H9 (cell line): ENCODE results near the gene CCDC86. TPM values are rescaled to one million over a fixed set of nuclear protein-coding genes. Genes with fewer than 3 reads are reported as not detected.
A peak's percentile ranks its signal among the peaks of the same experiment; 100 is the strongest.

Experiments
- DNase-seq: peaks from one replicate; pipeline ENCODE4 v3.0.0-alpha.2; 2017
- H2AFZ ChIP-seq: one replicate; pipeline ENCODE4 v1.6.1; 2013; ENCODE audit warnings: mild to moderate bottlenecking, low read length, control low read depth, moderate library complexity
- H2AK5ac ChIP-seq: 2 replicates; pipeline ENCODE4 v1.6.1; 2013; ENCODE audit warnings: low read length, control low read depth, mixed read lengths; ENCODE audit not compliant: insufficient read length
- H2BK120ac ChIP-seq: one replicate; pipeline ENCODE4 v1.6.1; 2013; ENCODE audit warnings: low read depth, mild to moderate bottlenecking, low read length, control low read depth, inconsistent platforms; ENCODE audit not compliant: poor library complexity, severe bottlenecking
- H2BK12ac ChIP-seq: 2 replicates; pipeline ENCODE4 v1.6.1; 2013; ENCODE audit warnings: low read length, control low read depth, mixed read lengths, low read depth; ENCODE audit not compliant: insufficient read length
- H2BK15ac ChIP-seq: 2 replicates; pipeline ENCODE4 v1.6.1; 2013; ENCODE audit warnings: low read depth, low read length, control low read depth
- H2BK20ac ChIP-seq: one replicate; pipeline ENCODE4 v1.6.1; 2013; ENCODE audit warnings: low read depth, mild to moderate bottlenecking, low read length, control low read depth, inconsistent platforms; ENCODE audit not compliant: poor library complexity, severe bottlenecking
- H2BK5ac ChIP-seq: 2 replicates; pipeline ENCODE4 v1.6.1; 2013; ENCODE audit warnings: low read length, control low read depth, mixed read lengths; ENCODE audit not compliant: insufficient read length
- H3K14ac ChIP-seq: 2 replicates; pipeline ENCODE4 v1.6.1; 2013; ENCODE audit warnings: low read length, control low read depth; ENCODE audit not compliant: insufficient read depth
- H3K18ac ChIP-seq: 2 replicates; pipeline ENCODE4 v1.6.1; 2013; ENCODE audit warnings: low read depth, mild to moderate bottlenecking, mixed read lengths, low read length, control low read depth; ENCODE audit not compliant: insufficient read length
- H3K23ac ChIP-seq: 2 replicates; pipeline ENCODE4 v1.6.1; 2013; ENCODE audit warnings: low read length, control low read depth, mixed read lengths, low read depth; ENCODE audit not compliant: insufficient read length
- H3K23me2 ChIP-seq: 2 replicates; pipeline ENCODE4 v1.6.1; 2013; ENCODE audit warnings: low read depth, mild to moderate bottlenecking, mixed read lengths, low read length, control low read depth; ENCODE audit not compliant: insufficient read length, poor library complexity, severe bottlenecking
- H3K27ac ChIP-seq: 2 replicates; pipeline ENCODE4 v1.5.1; 2013; ENCODE audit warnings: low read length, control low read depth, mixed read lengths, low read depth; ENCODE audit not compliant: insufficient read length
- H3K27me3 ChIP-seq: 2 replicates; pipeline ENCODE4 v1.6.1; 2013; ENCODE audit warnings: low read length, control low read depth, inconsistent platforms; ENCODE audit not compliant: insufficient read depth
- H3K4ac ChIP-seq: 2 replicates; pipeline ENCODE4 v1.6.1; 2013; ENCODE audit warnings: low read depth, mild to moderate bottlenecking, control low read depth, inconsistent platforms, low read length, moderate library complexity
- H3K4me1 ChIP-seq: 2 replicates; pipeline ENCODE4 v1.6.1; 2013; ENCODE audit warnings: low read length, control low read depth, inconsistent platforms; ENCODE audit not compliant: insufficient read depth
- H3K4me2 ChIP-seq: 2 replicates; pipeline ENCODE4 v1.6.1; 2013; ENCODE audit warnings: low read length, control low read depth, mixed read lengths; ENCODE audit not compliant: insufficient read length, insufficient read depth
- H3K56ac ChIP-seq: 2 replicates; pipeline ENCODE4 v1.6.1; 2013; ENCODE audit warnings: low read depth, mild to moderate bottlenecking, mixed read lengths, low read length, control low read depth; ENCODE audit not compliant: insufficient read length
- H3K79me1 ChIP-seq: 2 replicates; pipeline ENCODE4 v1.6.1; 2013; ENCODE audit warnings: low read depth, mild to moderate bottlenecking, moderate library complexity, low read length, control low read depth, inconsistent platforms; ENCODE audit not compliant: insufficient read depth, poor library complexity, severe bottlenecking
- H3K79me2 ChIP-seq: 2 replicates; pipeline ENCODE4 v1.6.1; 2013; ENCODE audit warnings: low read length, control low read depth, inconsistent platforms; ENCODE audit not compliant: insufficient read depth
- H3K9ac ChIP-seq: 2 replicates; pipeline ENCODE4 v1.6.1; 2013; ENCODE audit warnings: low read length, control low read depth, mixed read lengths; ENCODE audit not compliant: insufficient read length; ENCODE audit errors: extremely low read depth
- H3K9me3 ChIP-seq: one replicate; pipeline ENCODE4 v1.6.1; 2013; ENCODE audit warnings: low read depth, low read length, inconsistent platforms; ENCODE audit not compliant: control insufficient read depth
- H3T11ph ChIP-seq: one replicate; pipeline ENCODE4 v1.6.1; 2013; ENCODE audit warnings: mild to moderate bottlenecking, low read length, control low read depth, inconsistent platforms
- H4K20me1 ChIP-seq: one replicate; pipeline ENCODE4 v1.6.1; 2013; ENCODE audit not compliant: control insufficient read depth, insufficient read length, insufficient read depth
- H4K5ac ChIP-seq: 2 replicates; pipeline ENCODE4 v1.6.1; 2013; ENCODE audit warnings: low read depth, mild to moderate bottlenecking, mixed read lengths, low read length, control low read depth; ENCODE audit not compliant: insufficient read length
- H4K8ac ChIP-seq: replicated peaks from 2 replicates; pipeline ENCODE4 v1.6.1; 2013; ENCODE audit warnings: low read length, control low read depth, mixed read lengths, low read depth; ENCODE audit not compliant: insufficient read length
- H4K91ac ChIP-seq: 2 replicates; pipeline ENCODE4 v1.6.1; 2013; ENCODE audit warnings: low read depth, mild to moderate bottlenecking, moderate library complexity, mixed read lengths, low read length, control low read depth; ENCODE audit not compliant: insufficient read length
- H3K27ac Mint-ChIP-seq, 3 experiments: 2 replicates in 2 of 3; 3 replicates in 1 of 3; pipeline ENCODE4 v1.8.0; 2020 to 2021; ENCODE audit warnings: mixed read lengths in 3 of 3, mild to moderate bottlenecking in 1 of 3, moderate library complexity in 1 of 3
- H3K27me3 Mint-ChIP-seq: 2 replicates; pipeline ENCODE4 v1.8.0; 2021; ENCODE audit warnings: low read depth, mild to moderate bottlenecking, moderate library complexity, mixed read lengths
- H3K36me3 Mint-ChIP-seq, 3 experiments: 2 replicates in 2 of 3; 3 replicates in 1 of 3; pipeline ENCODE4 v1.8.0; 2020 to 2021; ENCODE audit warnings: low read depth in 3 of 3, mixed read lengths in 3 of 3; ENCODE audit not compliant: insufficient read depth in 1 of 3
- H3K4me1 Mint-ChIP-seq, 2 experiments: 2 replicates each; pipeline ENCODE4 v1.8.0; 2020; ENCODE audit warnings: mixed read lengths in 2 of 2
- H3K4me3 Mint-ChIP-seq, 2 experiments: 2 replicates in 1 of 2; 3 replicates in 1 of 2; pipeline ENCODE4 v1.8.0; 2020 to 2021; ENCODE audit warnings: mild to moderate bottlenecking in 2 of 2, mixed read lengths in 2 of 2, moderate library complexity in 1 of 2
- H3K9me3 Mint-ChIP-seq, 2 experiments: 2 replicates in 1 of 2; 3 replicates in 1 of 2; pipeline ENCODE4 v1.8.0; 2020; ENCODE audit warnings: mild to moderate bottlenecking in 2 of 2, mixed read lengths in 2 of 2, moderate library complexity in 1 of 2
- WGBS: extraction: QIAGEN DNeasy Blood & Tissue Kit; methylation state at CpG from one replicate; pipeline ENCODE4 v1.1.7; 2013; ENCODE audit warnings: missing lambda C conversion rate, low lambda C conversion rate, mixed read lengths; ENCODE audit not compliant: insufficient read length; ENCODE audit errors: extremely low coverage; 5-methylcytosine and 5-hydroxymethylcytosine counted together
- total RNA-seq: library from RNA; stranded (reverse); gene quantifications from 2 replicates; pipeline ENCODE4 v1.2.1, GENCODE V29; 2021
- TF ChIP-seq, protein P1 (sequence below): fragments of 200-600 bp; sonication (generic); conservative IDR thresholded peaks from 3 replicates; pipeline ENCODE4 v1.8.0; 2021; ENCODE audit warnings: antibody characterized with exemption, mild to moderate bottlenecking

Gene CCDC86
- total RNA-seq, 1 experiment from 2014 or later: 82.3 TPM

DNA sequence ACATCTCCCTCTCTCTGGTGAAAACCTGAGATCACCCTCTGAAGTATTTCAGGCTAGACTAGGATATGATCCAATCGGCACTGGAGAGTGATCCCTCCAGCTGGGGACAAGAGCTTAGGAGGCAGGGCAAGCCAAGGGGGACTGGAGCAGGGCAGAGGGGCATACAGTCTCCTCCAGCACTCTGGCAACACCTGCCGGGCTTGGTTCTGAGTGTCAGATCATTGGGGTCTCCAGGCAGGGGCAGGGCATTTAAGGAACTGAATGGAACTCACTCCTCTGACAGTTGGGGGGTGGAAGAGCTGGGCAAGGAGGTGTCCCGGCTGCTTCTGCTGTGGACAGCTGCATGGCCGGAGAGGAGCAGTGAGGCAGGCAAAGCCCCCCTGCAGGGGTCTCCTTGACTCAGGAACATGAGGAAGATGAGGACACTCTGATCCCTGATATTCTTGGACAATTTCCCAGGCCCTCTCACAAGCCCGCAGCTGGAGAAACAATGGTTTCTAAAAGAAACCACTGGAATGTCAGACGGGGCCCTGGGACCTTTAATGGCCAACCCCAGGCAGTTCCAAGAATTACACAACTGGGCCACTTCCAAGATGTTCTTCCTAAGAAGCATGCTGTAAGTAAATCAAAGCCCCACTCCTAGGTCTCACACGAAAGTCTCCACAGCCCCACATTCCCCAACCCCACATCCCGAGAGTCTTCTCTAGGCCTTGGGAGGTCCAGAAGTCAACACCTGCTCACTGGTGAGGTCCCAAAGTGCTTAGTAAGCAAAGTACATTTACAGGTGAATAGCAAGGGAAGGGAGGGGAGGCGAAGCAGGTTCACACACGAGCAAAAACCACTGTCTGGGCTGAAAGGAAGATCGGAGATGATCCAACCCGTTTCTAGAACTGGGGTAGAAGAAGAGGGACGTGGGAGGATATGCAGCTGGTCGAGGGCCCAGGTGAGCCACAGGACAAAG, 1.2 kb upstream of the CCDC86 start:
- H3K27ac ChIP-seq: no peak overlapping the region
- WGBS: no CpG with 5 or more reads among the region's 14 CpGs
- no peaks in the 10 kb centered on the region; a peak in 2 of 5 replicates for H3K9me3 Mint-ChIP-seq

More for the DNA sequence above, 1.2 kb upstream of the CCDC86 start:
- Mint-ChIP-seq H3K4me1 (peaks cover 34 to 41% of the 10 kb centered on the region in 2 experiments), H3K4me3 (peak overlapping the region; percentile 91 to 95; a peak in 4 of 5 replicates), H3K27me3 (peaks cover 9% of the 10 kb centered on the region), H3K27ac (peak overlapping the region; percentile 77 to 88 (median 78); a peak in 5 of 7 replicates), H3K36me3 (peaks cover 13 to 24% (median 16%) of the 10 kb centered on the region in 3 experiments)
- Histone ChIP-seq H4K20me1 (no peaks in the 10 kb centered on the region), H4K8ac (no peak overlapping the region), H3T11ph (no peak overlapping the region), H3K4me1 (peaks cover 8% of the 10 kb centered on the region; the same call in 1 of the 2 replicates), H2BK20ac (no peak overlapping the region), H3K4ac (no peak overlapping the region), H3K27me3 (no peaks in the 10 kb centered on the region), H3K14ac (no peak overlapping the region), H4K5ac (peak overlapping the region; percentile 49), H3K9ac (peak overlapping the region; percentile 28), H2BK5ac (no peak overlapping the region), H2AFZ (no peak overlapping the region), H2BK15ac (no peak overlapping the region), H2BK12ac (no peak overlapping the region), H3K79me1 (no peaks in the 10 kb centered on the region), H3K4me2 (no peak overlapping the region), H2BK120ac (no peak overlapping the region), H3K23ac (no peak overlapping the region), H3K56ac (no peak overlapping the region), H4K91ac (no peak overlapping the region), H3K23me2 (peaks cover 14% of the 10 kb centered on the region), H3K9me3 (no peaks in the 10 kb centered on the region), H2AK5ac (no peak overlapping the region), H3K79me2 (peaks cover 21% of the 10 kb centered on the region; the same call in 1 of the 2 replicates), H3K18ac (no peak overlapping the region)
- no peak for DNase-seq
- TF ChIP-seq, protein P1, sequence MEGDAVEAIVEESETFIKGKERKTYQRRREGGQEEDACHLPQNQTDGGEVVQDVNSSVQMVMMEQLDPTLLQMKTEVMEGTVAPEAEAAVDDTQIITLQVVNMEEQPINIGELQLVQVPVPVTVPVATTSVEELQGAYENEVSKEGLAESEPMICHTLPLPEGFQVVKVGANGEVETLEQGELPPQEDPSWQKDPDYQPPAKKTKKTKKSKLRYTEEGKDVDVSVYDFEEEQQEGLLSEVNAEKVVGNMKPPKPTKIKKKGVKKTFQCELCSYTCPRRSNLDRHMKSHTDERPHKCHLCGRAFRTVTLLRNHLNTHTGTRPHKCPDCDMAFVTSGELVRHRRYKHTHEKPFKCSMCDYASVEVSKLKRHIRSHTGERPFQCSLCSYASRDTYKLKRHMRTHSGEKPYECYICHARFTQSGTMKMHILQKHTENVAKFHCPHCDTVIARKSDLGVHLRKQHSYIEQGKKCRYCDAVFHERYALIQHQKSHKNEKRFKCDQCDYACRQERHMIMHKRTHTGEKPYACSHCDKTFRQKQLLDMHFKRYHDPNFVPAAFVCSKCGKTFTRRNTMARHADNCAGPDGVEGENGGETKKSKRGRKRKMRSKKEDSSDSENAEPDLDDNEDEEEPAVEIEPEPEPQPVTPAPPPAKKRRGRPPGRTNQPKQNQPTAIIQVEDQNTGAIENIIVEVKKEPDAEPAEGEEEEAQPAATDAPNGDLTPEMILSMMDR: no peak
